Body of pancreas (tissue), 4 donors: ENCODE data around the gene ZFHX3.

Experiments used
- CTCF ChIP-seq, 7 experiments: fragments of 450-650 bp in 4 of 7; fragments of 200-600 bp in 3 of 7; sonication (generic) in 3 of 7; IDR thresholded peaks; one replicate each; pipeline ENCODE4 v1.5.1; 2016 to 2019; ENCODE audit warnings: antibody characterized with exemption in 7 of 7
- POLR2A ChIP-seq, 3 donors: fragments of 450-650 bp; IDR thresholded peaks; one replicate each; pipeline ENCODE4 v1.6.1; 2016; ENCODE audit warnings: antibody characterized with exemption in 3 of 3, mild to moderate bottlenecking in 2 of 3

GRCh38 chr16:73057291-73058210 lies 9.6 kb upstream of the ZFHX3 start:
- TF ChIP-seq CTCF (IDR thresholded peaks at IDR 0.05) (peak in 4 of 7 experiments; percentile 5 to 39 (median 21)), POLR2A (IDR thresholded peaks at IDR 0.05) (peak; percentile 36 to 44 (median 37))
